ENCODE results near the gene ADK.
"Not testable (repeated sequence)": the region's sequence is repeated elsewhere in the genome, so short reads cannot be mapped to it uniquely, and the experiment has no call there.

The ADK gene

GRCh38 chr10:74418285-74418872 is 267.4 kb downstream of the ADK start:
- DNase-seq (ENCODE audit: low spot score) = no peak
- FAIRE-seq = no peak

DNA sequence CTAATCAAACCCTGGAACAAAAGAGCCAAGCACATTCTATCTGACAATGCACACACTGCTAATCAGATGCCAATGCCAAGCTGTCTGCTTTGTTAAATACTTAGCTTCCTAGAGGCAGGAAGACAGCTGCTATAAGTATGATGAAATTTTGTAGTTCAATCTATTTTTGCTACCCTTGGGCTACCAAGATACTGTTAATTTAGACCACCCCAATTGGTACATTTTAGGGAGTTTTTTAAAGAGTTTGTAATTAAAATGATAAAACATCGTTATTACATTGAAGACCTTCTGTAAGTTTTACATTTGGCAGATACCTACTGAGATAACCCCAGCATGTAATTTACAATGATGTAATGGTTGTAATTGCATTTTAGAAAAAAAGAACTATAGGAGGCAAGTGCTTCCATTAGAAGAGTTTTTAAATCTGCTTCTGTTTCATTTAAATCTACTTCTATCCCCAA is 268.5 kb downstream of the ADK start:
- FAIRE-seq = no peak
- DNase-seq (ENCODE audit: low spot score) = no peak

GRCh38 chr10:74419958-74420375 is 268.9 kb downstream of the ADK start:
- FAIRE-seq (no peak), DNase-seq (ENCODE audit: low spot score) (peak; percentile 9)

- FAIRE-seq (no peak), DNase-seq (ENCODE audit: low spot score) (no peak)
These were observed 273.5 kb downstream of the ADK start for GRCh38 chr10:74424565-74424964.

DNA sequence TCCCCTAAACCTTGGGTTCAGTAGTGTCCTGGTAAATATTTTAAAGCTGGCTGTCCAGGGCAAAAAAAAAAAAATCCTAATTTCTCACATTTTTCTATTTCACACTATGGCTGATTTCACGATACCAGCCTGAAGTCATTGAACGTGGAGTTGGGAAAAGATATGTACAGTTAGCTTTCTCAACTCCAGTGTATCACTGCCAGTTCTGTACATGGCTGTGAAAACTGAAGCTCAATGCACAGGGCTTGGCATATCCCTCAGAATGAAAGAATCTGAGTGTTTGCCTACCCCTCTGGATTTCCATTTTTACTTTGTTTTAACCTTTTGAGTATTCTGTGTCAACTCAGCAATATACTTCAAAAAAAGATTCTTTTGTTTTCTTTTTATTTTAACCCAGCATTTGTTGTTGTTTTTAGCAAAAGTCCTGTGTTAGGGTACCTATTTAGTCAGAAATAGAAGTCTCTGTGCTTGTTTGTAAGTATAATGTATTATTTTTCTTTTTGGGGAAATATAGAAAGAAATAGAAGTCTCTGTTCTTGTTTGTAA is 274.5 kb downstream of the ADK start:
- DNase-seq (ENCODE audit: low spot score) (no peak), FAIRE-seq (no peak)

DNA sequence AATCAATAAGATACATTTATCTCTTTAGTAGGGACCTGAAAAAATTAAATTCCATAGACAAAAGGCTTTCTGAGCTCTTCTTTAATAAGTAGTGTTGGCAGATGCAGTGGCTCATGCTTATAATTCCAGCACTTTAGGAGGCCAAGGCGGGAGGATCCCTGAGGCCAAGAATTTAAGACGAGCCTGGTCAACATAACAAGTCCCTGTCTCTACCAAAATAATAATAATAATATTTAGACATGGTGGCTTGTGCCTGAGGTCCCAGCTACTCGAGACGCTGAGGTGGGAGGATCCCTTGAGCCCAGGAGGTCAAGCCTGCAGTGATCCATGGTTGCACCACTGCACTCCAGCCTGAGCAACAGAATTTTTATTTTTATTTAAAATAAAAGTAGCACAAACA is 280.8 kb downstream of the ADK start:
- FAIRE-seq = no peak

DNA sequence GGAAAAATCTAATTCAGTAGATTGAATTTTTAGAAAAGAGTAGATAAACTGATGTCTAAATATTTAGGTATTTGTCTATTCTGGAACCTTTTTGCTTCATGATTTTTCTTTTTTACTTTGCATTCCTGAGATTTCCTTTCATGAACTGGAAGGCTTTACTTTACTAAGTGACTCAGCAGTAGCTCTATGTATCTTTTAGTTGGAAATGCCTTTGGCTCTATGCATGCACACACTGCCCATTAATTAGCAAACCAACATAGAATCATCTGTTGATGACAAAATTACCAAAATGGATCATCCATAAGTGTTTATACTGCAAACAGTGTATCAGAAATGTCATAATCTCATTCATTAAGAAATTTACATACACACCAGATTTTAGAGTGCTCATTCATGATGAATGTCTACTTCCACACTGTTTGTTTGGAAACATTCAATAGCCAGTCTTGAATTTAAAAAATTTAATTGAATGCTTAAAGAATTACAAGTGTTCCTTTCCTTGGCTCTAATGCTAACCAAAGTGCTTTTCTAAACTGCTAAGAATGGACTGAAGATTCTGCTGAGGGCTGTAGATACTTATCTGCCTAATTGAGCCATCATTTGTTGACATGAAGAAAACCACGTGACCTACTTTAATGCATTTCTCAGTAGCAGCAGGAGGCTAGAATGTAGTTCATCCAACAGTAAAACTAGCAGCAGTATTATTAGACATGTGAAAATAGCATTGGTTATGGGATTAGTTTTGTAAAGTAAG is 282.0 kb downstream of the ADK start:
- DNase-seq (ENCODE audit: low spot score) = no peak
- no peak for FAIRE-seq

More for the DNA sequence above, 280.8 kb downstream of the ADK start:
- no peak for DNase-seq (ENCODE audit: low spot score)

GRCh38 chr10:74433595-74433956 is 282.6 kb downstream of the ADK start:
- DNase-seq (ENCODE audit: low spot score) (no peak), FAIRE-seq (no peak)

GRCh38 chr10:74433993-74434392 is 283.0 kb downstream of the ADK start:
- no peak for FAIRE-seq

GRCh38 chr10:74434547-74434946 is 283.5 kb downstream of the ADK start:
- DNase-seq (ENCODE audit: low spot score) (no peak), FAIRE-seq (no peak)

More at GRCh38 chr10:74433993-74434392, 283.0 kb downstream of the ADK start:
- no peak for DNase-seq (ENCODE audit: low spot score)

DNA sequence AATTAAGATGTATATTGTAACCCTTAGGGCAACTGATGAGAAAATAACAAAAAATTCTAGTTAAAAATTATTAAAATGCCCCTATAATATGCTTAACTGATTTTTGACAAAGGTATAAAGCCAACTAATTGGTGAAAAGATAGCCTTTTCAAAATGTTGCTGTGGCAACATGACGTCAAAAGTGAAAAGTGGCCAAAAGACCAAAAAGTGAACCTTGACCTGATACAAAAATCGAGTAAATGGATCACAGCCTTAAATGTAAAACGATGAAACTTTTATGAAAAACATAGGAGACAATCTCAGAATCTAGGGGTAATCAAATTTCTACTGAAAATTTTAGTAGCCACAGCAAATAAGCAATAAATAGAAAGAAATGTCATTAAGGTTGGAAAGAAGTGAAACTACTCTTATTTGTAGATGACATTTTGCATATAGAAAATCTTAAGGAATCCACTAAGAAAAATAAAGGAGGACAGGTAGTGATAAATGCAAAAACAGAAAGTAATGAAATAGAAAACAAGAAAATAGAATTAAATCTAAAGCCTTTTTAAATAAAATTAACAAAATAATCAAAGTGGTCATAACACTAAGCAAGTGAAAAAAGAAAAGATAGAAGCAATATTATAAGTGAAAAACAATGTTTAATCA is 285.6 kb downstream of the ADK start:
- DNase-seq (ENCODE audit: low spot score) (no peak), FAIRE-seq (no peak)

- no peak for DNase-seq (ENCODE audit: low spot score)
- no peak for FAIRE-seq
These were observed 286.8 kb downstream of the ADK start for GRCh38 chr10:74437822-74438221.

GRCh38 chr10:74439213-74439612 is 288.2 kb downstream of the ADK start:
- no peak for FAIRE-seq
- no peak for DNase-seq (ENCODE audit: low spot score)

DNA sequence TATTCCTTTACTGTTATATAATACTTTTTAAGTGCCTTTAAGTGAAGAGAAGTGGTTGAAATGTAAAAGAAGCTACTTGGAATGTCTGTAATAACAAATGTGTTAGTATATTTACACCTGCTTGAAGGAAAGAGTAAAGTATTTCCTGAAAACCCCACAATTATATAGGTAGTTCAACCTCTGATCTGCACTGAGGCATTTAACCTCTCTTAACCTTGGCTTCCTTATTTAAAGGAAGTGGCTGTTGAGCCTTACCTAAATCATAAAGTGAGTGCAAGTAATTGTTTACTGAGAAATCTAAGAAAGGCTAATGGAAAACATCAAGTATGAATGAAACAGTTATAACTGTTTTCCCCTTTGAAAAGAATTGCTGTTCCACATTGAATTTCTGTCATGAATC is 294.5 kb downstream of the ADK start:
- FAIRE-seq (no peak), DNase-seq (ENCODE audit: low spot score) (no peak)

GRCh38 chr10:74450602-74451001 is 299.6 kb downstream of the ADK start:
- DNase-seq (ENCODE audit: low spot score) (no peak), FAIRE-seq (no peak)

DNA sequence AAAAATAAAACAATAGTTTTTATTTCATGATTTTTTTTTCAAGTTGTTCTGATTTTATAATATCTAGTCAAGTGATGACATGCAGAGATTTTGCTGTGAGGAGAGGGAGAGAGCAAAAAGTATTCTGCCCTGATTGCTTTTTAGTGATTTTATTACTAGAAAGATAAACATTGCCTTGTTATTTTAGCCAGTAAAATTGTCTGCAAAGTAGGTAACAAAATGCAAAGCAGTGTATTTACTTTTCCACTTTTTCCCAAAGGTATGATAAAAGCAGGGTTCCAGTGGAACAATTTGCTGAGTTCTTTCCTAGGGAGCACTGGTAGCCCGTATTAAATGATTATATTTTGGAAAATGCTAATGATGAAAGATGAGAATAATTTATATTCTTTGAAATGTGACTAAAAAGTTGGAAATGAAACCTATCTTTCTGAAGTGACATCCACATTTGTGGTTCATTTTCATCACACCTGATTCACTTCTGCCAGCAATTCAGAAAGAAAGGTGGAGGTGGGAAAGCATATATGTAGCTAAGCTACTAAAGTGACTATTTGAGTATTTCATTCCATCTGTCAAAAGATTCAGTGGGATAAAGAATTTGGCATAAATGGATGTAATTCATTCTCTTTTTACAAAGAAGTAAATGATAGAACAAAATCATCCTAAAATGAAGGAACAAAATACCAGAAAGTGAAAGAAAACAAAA is 300.3 kb downstream of the ADK start:
- DNase-seq (ENCODE audit: low spot score) (no peak), FAIRE-seq (no peak)

DNA sequence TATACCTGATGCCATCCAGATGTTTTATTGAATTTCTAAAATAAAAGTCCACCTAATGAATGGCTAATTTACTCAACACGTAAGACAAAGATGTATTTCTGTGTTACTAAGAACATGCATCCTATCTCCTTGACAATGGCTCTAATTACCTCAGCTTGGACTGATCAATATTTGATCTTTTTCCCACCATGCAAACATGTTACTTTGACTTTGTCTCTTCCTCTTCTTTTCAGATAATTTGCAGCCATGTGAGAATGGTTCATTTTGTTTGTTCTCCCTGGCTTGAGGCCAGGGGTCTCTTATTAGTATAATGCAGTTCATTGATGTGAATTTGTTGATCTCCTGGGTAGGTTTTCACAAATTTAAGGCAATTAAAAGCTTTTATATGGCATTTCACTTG is 302.1 kb downstream of the ADK start:
- DNase-seq (ENCODE audit: low spot score) (no peak), FAIRE-seq (no peak)

- FAIRE-seq; DNase-seq (ENCODE audit: low spot score): not testable (repeated sequence)
These were observed 306.5 kb downstream of the ADK start for GRCh38 chr10:74457478-74457877.

DNA sequence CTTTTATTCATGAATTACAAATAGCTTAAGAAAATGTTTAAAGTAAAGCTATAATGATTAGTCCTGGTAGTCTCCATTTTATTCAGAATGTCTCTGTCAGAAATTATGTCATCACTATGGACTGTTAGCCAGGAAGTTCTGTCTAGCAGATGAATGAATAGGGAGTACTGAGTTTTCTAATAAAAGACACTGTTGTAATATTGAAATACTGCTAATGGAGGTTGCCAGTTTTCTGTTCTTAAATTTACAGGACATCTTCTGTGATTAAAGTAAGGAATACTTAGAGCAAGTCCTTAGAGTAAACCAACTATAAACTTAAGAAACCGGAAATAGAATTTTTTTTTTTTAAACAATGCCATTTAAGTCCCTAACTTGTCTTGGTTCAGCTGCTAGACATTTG is 309.8 kb downstream of the ADK start:
- DNase-seq (ENCODE audit: low spot score) (no peak), FAIRE-seq (no peak)

DNA sequence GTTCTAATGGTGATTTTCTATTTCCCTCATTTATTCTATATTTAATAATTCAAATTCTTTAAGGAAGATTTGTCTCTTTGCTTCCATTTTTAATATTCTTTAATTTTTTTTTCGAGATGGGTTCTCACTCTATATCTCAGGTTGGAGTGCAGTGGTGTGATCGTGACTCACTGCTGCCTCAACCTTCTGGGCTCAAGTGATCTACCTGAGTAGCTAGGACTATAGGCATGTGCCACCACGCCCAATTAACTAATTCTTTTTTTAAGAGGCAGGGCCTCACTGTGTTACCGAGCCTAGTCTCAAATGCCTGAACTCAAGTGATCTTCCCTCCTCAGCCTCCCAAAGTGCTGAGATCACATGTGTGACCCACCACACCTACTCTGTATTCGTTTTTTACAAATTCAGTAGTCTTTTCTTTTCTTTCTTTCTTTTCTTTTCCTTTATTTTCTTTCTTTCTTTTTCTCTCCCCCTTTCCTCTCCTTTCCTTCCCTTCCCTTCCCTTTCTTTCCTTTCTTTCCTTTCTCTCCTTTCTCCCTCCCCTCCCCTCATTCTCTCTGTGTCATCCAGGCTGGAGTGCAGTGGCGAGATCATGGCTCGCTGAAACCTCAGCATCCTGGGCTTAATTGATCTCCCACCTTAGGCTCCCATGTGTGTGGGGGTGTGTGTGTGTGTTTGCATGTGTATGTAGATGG is 323.1 kb downstream of the ADK start:
- DNase-seq (ENCODE audit: low spot score) (no peak), FAIRE-seq (no peak)

GRCh38 chr10:74476162-74476706 is 325.2 kb downstream of the ADK start:
- FAIRE-seq = not testable (repeated sequence)

More at GRCh38 chr10:74476162-74476706, 325.2 kb downstream of the ADK start:
- not testable (repeated sequence) for DNase-seq (ENCODE audit: low spot score)
